NCI-H2081 (cell line): Measurements from ENCODE around the gene TSPY9.
"Not testable (repeated sequence)": the region's sequence is repeated elsewhere in the genome, so short reads cannot be mapped to it uniquely, and the experiment has no call there.

Experiments
- DNase-seq, 2 experiments: peaks; one replicate each; lab custom pipeline; 2025; lab: John Stamatoyannopoulos, UW

Gene TSPY9, protein sequence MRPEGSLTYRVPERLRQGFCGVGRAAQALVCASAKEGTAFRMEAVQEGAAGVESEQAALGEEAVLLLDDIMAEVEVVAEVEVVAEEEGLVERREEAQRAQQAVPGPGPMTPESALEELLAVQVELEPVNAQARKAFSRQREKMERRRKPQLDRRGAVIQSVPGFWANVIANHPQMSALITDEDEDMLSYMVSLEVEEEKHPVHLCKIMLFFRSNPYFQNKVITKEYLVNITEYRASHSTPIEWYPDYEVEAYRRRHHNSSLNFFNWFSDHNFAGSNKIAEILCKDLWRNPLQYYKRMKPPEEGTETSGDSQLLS

DNA sequence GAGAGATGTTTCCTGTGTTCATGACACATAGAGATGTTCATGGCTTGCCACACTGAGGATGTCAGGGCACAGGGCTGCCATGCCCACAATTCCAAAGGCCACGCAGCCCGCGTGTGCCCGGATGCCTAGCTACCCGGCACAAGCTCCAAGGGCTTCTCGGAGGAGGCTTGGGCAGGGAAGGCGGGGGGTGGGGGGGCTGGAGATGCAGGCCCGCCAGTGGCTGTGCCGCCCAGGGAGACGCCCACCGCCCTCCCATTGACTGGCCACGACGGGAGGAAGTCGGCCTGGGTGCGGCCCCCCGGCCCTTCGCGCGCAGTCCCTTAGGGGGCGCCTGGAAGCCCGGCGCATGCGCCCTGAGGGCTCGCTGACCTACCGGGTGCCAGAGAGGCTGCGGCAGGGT, at the start of gene TSPY9:
TSPY9 (plus strand) TSS at position 301 of the 400 bp plus-strand sequence; CDS start at position 347, 46 bp downstream.
- DNase-seq: not testable (repeated sequence)

DNA sequence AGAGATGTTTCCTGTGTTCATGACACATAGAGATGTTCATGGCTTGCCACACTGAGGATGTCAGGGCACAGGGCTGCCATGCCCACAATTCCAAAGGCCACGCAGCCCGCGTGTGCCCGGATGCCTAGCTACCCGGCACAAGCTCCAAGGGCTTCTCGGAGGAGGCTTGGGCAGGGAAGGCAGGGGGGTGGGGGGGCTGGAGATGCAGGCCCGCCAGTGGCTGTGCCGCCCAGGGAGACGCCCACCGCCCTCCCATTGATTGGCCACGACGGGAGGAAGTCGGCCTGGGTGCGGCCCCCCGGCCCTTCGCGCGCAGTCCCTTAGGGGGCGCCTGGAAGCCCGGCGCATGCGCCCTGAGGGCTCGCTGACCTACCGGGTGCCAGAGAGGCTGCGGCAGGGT, 20.4 kb upstream of the TSPY9 start, which contains the start of gene TSPY1:
TSPY1 (plus strand) TSS at position 301 of the 400 bp plus-strand sequence; CDS start at position 347, 46 bp downstream.
- not testable (repeated sequence) for DNase-seq

DNA sequence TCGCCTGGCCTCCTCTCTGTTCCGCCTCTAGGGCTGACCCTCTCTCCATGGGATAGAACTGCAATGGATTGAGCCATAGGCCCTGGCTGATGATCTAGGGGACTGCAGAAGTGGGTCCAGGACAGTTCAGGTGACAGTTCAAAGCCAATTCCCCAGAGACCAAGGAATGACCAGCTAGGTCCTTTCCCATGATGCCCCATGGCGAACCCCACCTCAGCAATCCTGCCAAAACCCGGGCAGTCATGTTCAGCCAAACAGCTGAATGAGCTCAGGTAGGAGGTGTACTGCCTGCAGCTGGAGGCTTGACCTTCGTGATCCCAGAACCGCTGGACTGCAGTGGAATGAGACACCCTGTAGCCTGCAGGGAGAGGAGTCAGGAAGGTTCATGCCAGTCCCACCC, 17.3 kb downstream of the TSPY9 start:
- not testable (repeated sequence) for DNase-seq

DNA sequence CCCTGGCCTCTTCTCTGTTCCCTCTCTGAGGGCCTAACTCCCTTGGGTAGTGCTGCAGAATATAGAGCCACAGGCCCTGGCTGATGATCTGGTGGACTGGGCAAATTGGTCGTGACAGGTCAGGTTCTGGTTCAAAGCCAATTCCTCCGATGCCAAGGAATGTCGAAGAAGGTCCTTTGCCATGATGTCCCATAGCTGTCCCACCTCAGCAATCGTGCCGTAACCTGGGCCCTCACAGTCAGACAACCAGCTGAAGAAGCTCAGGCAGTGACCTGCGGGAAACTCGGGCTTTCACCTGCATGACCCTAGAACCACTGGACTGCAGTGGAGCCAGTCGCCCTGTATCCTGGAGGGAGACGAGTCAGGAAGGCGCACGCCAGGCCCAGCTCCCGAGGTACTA, 29.2 kb downstream of the TSPY9 start:
- DNase-seq: not testable (repeated sequence)

DNA sequence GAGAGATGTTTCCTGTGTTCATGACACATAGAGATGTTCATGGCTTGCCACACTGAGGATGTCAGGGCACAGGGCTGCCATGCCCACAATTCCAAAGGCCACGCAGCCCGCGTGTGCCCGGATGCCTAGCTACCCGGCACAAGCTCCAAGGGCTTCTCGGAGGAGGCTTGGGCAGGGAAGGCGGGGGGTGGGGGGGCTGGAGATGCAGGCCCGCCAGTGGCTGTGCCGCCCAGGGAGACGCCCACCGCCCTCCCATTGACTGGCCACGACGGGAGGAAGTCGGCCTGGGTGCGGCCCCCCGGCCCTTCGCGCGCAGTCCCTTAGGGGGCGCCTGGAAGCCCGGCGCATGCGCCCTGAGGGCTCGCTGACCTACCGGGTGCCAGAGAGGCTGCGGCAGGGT, 40.5 kb downstream of the TSPY9 start, which contains the start of gene TSPY10:
TSPY10 (plus strand) TSS at position 301 of the 400 bp plus-strand sequence; CDS start at position 347, 46 bp downstream.
- DNase-seq: not testable (repeated sequence)
